Measurements from ENCODE around the gene TSPAN31. TPM values are rescaled to one million over a fixed set of nuclear protein-coding genes. Genes with fewer than 3 reads are reported as not detected.
A peak's percentile ranks its signal among the peaks of the same experiment; 100 is the strongest.

TSPAN31 gene
- total and polyA plus RNA-seq, 2 of the 8 experiments (the other 6 are each of a cell fraction or from before 2014, with no cell fraction given) = 15.8 to 31.4 TPM

DNA sequence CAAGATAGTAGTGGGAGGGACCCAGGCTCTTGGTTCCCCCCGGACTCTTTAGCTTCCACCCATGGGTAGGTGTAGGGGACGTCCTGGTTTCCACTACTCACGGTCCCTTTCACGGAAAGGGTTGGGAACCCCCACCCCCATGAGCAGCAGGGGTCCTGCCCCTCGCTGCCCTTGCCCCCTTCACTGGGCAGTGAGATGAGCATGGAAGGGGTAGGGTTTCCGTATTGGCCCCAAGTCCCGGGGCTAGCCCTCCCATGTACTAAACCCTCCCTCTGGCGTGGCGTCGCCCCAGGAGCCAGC, 19.0 kb upstream of the TSPAN31 start:
- Histone ChIP-seq H2BK12ac (ENCODE audit: low read depth, low read length) (0 out of 2 replicates have a peak overlapping the region, but pooled peaks have one; percentile 7), H3K79me1 (ENCODE audit: low read depth, low read length) (no peaks in the 10 kb centered on the region), H4K8ac (ENCODE audit: extremely low read depth, insufficient read depth, low read length) (no peak overlapping the region), H3K9me3 (ENCODE audit: insufficient read depth in 2 of 2, low read depth in 1 of 2, low read length in 1 of 2) (no peaks in the 10 kb centered on the region), H3K4ac (replicated peaks; ENCODE audit: insufficient read length, low read depth, low read length) (no peak overlapping the region), H4K20me1 (replicated peaks in 1 of 2; ENCODE audit: control insufficient read depth in 1 of 2, insufficient read depth in 2 of 2, low read length in 2 of 2) (peaks cover 2 to 7% of the 10 kb centered on the region in 2 experiments), H3K14ac (ENCODE audit: insufficient read length) (no peak overlapping the region), H2AK5ac (ENCODE audit: low read depth, low read length) (no peak overlapping the region), H3K79me2 (ENCODE audit: control insufficient read depth in 1 of 2, insufficient read depth in 2 of 2, low read length in 2 of 2) (no peaks in the 10 kb centered on the region), H3K18ac (ENCODE audit: extremely low read depth, low read length) (no peak overlapping the region; the same call in 1 of the 2 replicates), H3K9ac (replicated peaks in 1 of 4; ENCODE audit: extremely low read depth in 1 of 4, low read depth in 3 of 4, low read length in 3 of 4) (no peak overlapping the region; a peak in 1 of 7 replicates), H4K5ac (ENCODE audit: insufficient read length, low read depth, low read length) (no peak overlapping the region), H3K36me3 (ENCODE audit: control insufficient read depth in 2 of 4, insufficient read depth in 4 of 4, low read length in 3 of 4) (no peaks in the 10 kb centered on the region), H3K4me1 (replicated peaks in 1 of 4; ENCODE audit: control insufficient read depth in 3 of 4, insufficient read depth in 4 of 4, low read length in 3 of 4) (peaks cover 0 to 20% (median 13%) of the 10 kb centered on the region in 4 experiments; a peak in 5 of 7 replicates), H2AFZ (ENCODE audit: low read length) (peak overlapping the region; percentile 84; the same call in 1 of the 2 replicates), H3K4me3 (ENCODE audit: extremely low read depth in 1 of 4, insufficient read depth in 2 of 4, low read depth in 3 of 4, low read length in 4 of 4) (peak overlapping the region; percentile 51 to 82 (median 65); a peak in 7 of 8 replicates), H3K4me2 (ENCODE audit: insufficient read depth in 1 of 2, low read depth in 2 of 2, low read length in 2 of 2) (peak overlapping the region; percentile 52 to 95), H3K27me3 (replicated peaks in 1 of 4; ENCODE audit: control insufficient read depth in 3 of 4, extremely low read depth in 1 of 4, insufficient read depth in 3 of 4, low read length in 3 of 4) (peaks cover 19 to 65% (median 48%) of the 10 kb centered on the region in 4 experiments), H2BK20ac (ENCODE audit: low read length) (no peak overlapping the region), H2BK15ac (ENCODE audit: low read length) (no peak overlapping the region; the same call in 1 of the 2 replicates), H3K23ac (ENCODE audit: insufficient read length) (no peak overlapping the region), H3K27ac (ENCODE audit: low read depth, low read length) (no peak overlapping the region), H3K23me2 (ENCODE audit: low read depth, low read length) (peaks cover 12% of the 10 kb centered on the region; the same call in 1 of the 2 replicates), H4K91ac (replicated peaks; ENCODE audit: insufficient read length, low read length) (no peak overlapping the region), H2BK5ac (ENCODE audit: low read depth, low read length) (no peak overlapping the region), H3K56ac (replicated peaks; ENCODE audit: insufficient read length, low read depth, low read length) (no peak overlapping the region), H2BK120ac (replicated peaks; ENCODE audit: low read depth, low read length) (no peak overlapping the region)
- DNase-seq (ENCODE audit: low read depth in 1 of 2, low spot score in 2 of 2) (no peak), FAIRE-seq (no peak)
- TF ChIP-seq ATF3 (IDR thresholded peaks at IDR 0.05; ENCODE audit: insufficient read depth, low read depth, low read length) (no peak), RXRA (IDR thresholded peaks at IDR 0.05; ENCODE audit: insufficient read depth, low read depth, low read length) (0 out of 2 replicates have a peak, but pooled peaks have one; percentile 14), KDM4A (IDR thresholded peaks at IDR 0.05; ENCODE audit: low read depth, low read length, severe bottlenecking) (peak; percentile 9), RAD21 (IDR thresholded peaks at IDR 0.05 in 1 of 2, conservative IDR thresholded peaks at IDR 0.05 in 1 of 2; ENCODE audit: low read depth in 2 of 2, low read length in 2 of 2) (no peak)
- ChIA-PET CTCF (ENCODE audit: partially characterized antibody) (interaction anchor here (0.6 to 11.7 kb wide), 29 partner anchors 9 to 653 kb away, joined by 3 to 149 read pairs (median 5); partner anchors contain the start of genes AGAP2, B4GALNT1 and OS9), POLR2A (ENCODE audit: partially characterized antibody) (interaction anchor here (0.5 to 7.4 kb wide), 7 partner anchors 11 to 117 kb away, joined by 3 to 59 read pairs (median 4); partner anchors contain the start of genes AGAP2 and TSPAN31)
- 4% methylated on average over 8 of the region's 10 CpGs; no CpG with 5 or more reads in 1 of the 2 experiments for WGBS, 2 experiments (ENCODE audit: extremely low coverage in 1 of 2, insufficient coverage in 1 of 2, insufficient read length in 1 of 2, insufficient replicate concordance in 2 of 2, low coverage in 1 of 2, low lambda C conversion rate in 2 of 2, missing lambda C conversion rate in 1 of 2)

All from H1 (cell line).